Measurements from ENCODE around the gene PRKCD. TPM values are rescaled to one million over a fixed set of nuclear protein-coding genes. Genes with fewer than 3 reads are reported as not detected.

Gene PRKCD
- total RNA-seq, 1 donor from 2014 or later, result 17.1 TPM

- Mint-ChIP-seq H3K9me3 (ENCODE audit: low read depth) (no peaks in the 10 kb centered on the region), H3K36me3 (ENCODE audit: low read depth) (no peaks in the 10 kb centered on the region), H3K27ac (ENCODE audit: unreplicated experiment) (peak overlapping the region; percentile 83), H3K4me3 (ENCODE audit: unreplicated experiment) (peak overlapping the region; percentile 91), H3K27me3 (ENCODE audit: low read depth) (no peaks in the 10 kb centered on the region), H3K4me1 (ENCODE audit: low read depth) (peaks cover 27% of the 10 kb centered on the region)
- TF ChIP-seq, protein P1, sequence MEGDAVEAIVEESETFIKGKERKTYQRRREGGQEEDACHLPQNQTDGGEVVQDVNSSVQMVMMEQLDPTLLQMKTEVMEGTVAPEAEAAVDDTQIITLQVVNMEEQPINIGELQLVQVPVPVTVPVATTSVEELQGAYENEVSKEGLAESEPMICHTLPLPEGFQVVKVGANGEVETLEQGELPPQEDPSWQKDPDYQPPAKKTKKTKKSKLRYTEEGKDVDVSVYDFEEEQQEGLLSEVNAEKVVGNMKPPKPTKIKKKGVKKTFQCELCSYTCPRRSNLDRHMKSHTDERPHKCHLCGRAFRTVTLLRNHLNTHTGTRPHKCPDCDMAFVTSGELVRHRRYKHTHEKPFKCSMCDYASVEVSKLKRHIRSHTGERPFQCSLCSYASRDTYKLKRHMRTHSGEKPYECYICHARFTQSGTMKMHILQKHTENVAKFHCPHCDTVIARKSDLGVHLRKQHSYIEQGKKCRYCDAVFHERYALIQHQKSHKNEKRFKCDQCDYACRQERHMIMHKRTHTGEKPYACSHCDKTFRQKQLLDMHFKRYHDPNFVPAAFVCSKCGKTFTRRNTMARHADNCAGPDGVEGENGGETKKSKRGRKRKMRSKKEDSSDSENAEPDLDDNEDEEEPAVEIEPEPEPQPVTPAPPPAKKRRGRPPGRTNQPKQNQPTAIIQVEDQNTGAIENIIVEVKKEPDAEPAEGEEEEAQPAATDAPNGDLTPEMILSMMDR (IDR thresholded peaks at IDR 0.05), result no peak
- no peak for DNase-seq (ENCODE audit: low spot score)
These were observed 426 bp downstream of the PRKCD start for GRCh38 chr3:53161450-53161819.

GRCh38 chr3:53161820-53162671, 1.0 kb downstream of the PRKCD start:
- Mint-ChIP-seq H3K4me1 (ENCODE audit: low read depth) (peaks cover 33% of the 10 kb centered on the region), H3K27me3 (ENCODE audit: low read depth) (no peaks in the 10 kb centered on the region), H3K9me3 (ENCODE audit: low read depth) (no peaks in the 10 kb centered on the region), H3K36me3 (ENCODE audit: low read depth) (no peaks in the 10 kb centered on the region), H3K4me3 (ENCODE audit: unreplicated experiment) (peak overlapping the region; percentile 91), H3K27ac (ENCODE audit: unreplicated experiment) (peak overlapping the region; percentile 83)
- TF ChIP-seq, protein P1 (IDR thresholded peaks at IDR 0.05), result no peak
- DNase-seq (ENCODE audit: low spot score), result no peak

DNA sequence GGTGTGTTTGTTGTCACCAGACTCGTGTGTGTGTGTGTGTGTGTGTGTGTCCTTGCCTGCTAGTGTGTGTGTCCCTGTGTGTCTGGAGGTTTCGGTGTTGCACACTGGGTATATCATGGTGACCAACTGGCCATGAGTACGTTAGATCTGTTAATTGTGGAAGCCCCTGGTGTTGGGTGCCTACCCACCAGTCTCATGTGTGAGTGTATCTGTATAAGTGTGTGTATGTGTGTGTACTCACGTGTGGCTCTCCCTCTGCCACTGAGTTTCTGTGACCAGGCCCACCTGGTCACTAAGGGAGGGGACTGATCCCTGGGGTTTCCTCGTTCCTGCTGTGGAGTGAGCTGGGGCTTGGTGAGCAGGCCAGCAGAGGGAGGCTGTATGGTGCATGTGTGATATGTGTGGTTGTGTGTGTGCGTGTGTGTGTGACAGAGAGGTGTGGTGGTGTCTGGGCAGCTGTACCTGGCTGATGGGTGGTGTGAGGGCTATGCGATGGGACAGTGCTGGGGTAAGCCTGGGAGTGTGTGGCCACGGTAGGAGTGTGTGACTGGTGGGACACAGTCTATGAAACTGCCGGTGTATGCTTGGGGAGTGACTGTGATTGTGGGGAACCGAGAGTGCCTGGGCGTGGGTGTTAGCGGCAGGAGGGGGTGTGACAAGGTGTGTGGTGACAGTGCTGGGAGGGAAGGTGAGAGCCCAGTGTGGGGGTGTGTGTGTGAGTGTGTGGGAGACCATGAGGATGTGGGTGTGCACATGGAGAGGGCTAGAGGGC, 1.8 kb downstream of the PRKCD start:
- Mint-ChIP-seq H3K4me3 (ENCODE audit: unreplicated experiment) (peak overlapping the region; percentile 91), H3K4me1 (ENCODE audit: low read depth) (peaks cover 34% of the 10 kb centered on the region), H3K27me3 (ENCODE audit: low read depth) (no peaks in the 10 kb centered on the region), H3K36me3 (ENCODE audit: low read depth) (no peaks in the 10 kb centered on the region), H3K27ac (ENCODE audit: unreplicated experiment) (peak overlapping the region; percentile 74), H3K9me3 (ENCODE audit: low read depth) (no peaks in the 10 kb centered on the region)
- TF ChIP-seq, protein P1 (IDR thresholded peaks at IDR 0.05), result no peak
- no peak for DNase-seq (ENCODE audit: low spot score)

DNA sequence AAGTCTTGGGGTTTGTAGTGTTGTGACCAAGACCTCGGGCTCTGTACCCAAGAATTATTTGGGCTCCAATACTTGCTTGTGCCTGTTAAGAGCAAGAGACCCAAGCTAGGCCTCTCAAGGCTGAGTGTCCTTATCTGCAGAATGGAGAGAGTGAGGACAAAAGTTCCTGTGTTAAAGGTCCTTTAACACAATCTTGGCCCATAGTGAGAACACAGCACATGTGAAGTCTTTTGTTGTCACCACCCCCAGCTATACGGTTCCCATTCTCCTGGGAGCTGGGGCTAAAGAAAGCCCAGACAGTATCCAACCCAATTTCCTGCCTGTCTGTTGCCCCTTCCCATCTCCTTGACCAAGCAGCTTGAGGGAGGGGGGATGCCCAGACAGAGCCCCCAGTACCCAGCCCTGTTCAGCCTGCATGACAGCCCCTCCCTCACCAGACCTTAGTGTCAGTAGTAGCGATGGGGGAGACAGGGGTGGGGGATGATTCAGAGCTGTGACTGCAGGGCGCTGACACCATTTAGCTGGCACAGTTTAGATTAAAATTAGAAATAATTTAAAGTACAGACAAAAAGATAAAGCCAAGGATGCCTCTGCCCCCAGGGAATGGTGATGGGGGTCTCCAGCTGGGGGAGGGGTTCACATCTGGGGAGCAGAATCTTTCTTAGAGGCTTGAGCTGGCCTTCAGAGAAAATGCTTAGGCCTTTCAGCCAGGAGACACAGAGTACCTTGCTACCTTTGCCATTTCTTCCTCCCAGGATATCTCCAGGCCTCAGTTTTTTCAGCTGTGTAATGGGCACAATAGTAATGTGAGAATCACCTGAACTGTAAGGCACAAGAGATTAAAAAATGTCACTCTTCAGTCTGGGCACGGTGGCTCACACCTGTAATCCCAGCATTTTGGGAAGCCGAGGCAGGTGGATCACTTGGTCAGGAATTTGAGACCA, 2.7 kb downstream of the PRKCD start:
- TF ChIP-seq, protein P1 (IDR thresholded peaks at IDR 0.05), result no peak
- no peak for DNase-seq (ENCODE audit: low spot score)
- peak overlapping the region; percentile 74 for H3K27ac Mint-ChIP-seq (ENCODE audit: unreplicated experiment)
- H3K36me3 Mint-ChIP-seq (ENCODE audit: low read depth), result no peaks in the 10 kb centered on the region
- H3K9me3 Mint-ChIP-seq (ENCODE audit: low read depth), result no peaks in the 10 kb centered on the region
- H3K27me3 Mint-ChIP-seq (ENCODE audit: low read depth), result no peaks in the 10 kb centered on the region
- H3K4me1 Mint-ChIP-seq (ENCODE audit: low read depth), result peaks cover 41% of the 10 kb centered on the region
- no peak overlapping the region for H3K4me3 Mint-ChIP-seq (ENCODE audit: unreplicated experiment)

Measured in chondrocyte (in vitro differentiated cells).